Measurements from ENCODE around the gene TMIGD2. TPM values are rescaled to one million over a fixed set of nuclear protein-coding genes. Genes with fewer than 3 reads are reported as not detected.
"Not testable (repeated sequence)": the region's sequence is repeated elsewhere in the genome, so short reads cannot be mapped to it uniquely, and the experiment has no call there.

TMIGD2 gene
- total RNA-seq, 2 donors from 2014 or later, result 1.8 TPM; not detected in 1

DNA sequence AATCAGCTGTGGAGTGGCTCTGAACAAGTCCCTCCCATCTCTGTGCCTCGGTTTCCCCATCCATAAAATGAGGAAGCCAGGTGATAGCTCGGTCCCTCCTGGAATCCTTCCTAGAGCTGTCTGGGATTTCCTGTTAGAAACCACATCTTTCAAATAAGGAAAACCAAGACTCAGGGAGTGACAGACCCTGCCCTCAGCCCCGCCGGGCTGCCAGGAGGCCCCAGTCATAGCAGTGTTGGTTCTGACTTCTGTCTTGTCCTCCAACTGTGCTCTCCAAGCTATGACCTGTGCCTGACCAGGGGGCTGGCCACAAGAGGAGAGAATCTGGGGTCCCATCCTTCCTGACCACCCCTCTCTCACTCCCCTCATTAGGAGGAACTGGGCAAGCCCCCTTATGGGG, 24.2 kb downstream of the TMIGD2 start:
- TF ChIP-seq, protein P1, sequence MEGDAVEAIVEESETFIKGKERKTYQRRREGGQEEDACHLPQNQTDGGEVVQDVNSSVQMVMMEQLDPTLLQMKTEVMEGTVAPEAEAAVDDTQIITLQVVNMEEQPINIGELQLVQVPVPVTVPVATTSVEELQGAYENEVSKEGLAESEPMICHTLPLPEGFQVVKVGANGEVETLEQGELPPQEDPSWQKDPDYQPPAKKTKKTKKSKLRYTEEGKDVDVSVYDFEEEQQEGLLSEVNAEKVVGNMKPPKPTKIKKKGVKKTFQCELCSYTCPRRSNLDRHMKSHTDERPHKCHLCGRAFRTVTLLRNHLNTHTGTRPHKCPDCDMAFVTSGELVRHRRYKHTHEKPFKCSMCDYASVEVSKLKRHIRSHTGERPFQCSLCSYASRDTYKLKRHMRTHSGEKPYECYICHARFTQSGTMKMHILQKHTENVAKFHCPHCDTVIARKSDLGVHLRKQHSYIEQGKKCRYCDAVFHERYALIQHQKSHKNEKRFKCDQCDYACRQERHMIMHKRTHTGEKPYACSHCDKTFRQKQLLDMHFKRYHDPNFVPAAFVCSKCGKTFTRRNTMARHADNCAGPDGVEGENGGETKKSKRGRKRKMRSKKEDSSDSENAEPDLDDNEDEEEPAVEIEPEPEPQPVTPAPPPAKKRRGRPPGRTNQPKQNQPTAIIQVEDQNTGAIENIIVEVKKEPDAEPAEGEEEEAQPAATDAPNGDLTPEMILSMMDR (IDR thresholded peaks at IDR 0.05), result no peak
- DNase-seq (ENCODE audit: low spot score), result no peak
- Histone ChIP-seq H3K4me1 (ENCODE audit: control insufficient read depth in 1 of 2, low read depth in 2 of 2) (peaks cover 0 to 3% of the 10 kb centered on the region in 2 donors), H3K27me3 (replicated peaks; ENCODE audit: insufficient read depth) (peaks cover 13% of the 10 kb centered on the region), H3K27ac (no peak overlapping the region), H3K4me3 (no peak overlapping the region), H3K9me3 (no peaks in the 10 kb centered on the region), H3K36me3 (no peaks in the 10 kb centered on the region)
- ATAC-seq (ENCODE audit: insufficient number of reproducible peaks, low FRiP score, low read depth), result no peak

DNA sequence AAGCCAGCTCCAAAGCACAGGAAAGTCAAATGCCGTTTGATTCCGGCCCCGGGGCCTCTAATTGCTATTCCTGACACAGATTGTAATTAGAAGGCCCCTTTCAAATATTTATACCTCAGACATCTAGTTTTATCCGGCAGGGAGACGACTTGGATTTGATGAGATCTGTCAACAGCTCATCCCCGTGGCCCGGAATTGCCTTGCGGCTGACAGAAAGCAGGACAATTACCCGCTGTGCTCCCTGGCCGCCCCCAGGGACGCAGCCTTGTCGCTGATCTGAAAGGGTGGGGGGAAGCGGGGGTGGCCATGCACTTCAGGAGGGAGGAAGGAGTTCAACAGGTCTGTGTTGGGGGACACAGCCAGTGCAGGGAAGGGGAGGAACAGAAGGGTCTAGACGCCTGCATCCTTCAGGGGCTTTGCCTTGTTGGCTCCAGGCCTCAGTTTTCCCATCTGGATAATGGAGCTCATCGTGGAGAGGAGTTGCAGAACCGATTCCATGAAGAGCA, 24.9 kb downstream of the TMIGD2 start:
- H3K9me3 ChIP-seq, result no peaks in the 10 kb centered on the region
- ATAC-seq (ENCODE audit: insufficient number of reproducible peaks, low FRiP score, low read depth) (no peak), DNase-seq (ENCODE audit: low spot score) (no peak)
- peaks cover 0 to 3% of the 10 kb centered on the region in 2 donors for H3K4me1 ChIP-seq (ENCODE audit: control insufficient read depth in 1 of 2, low read depth in 2 of 2)
- no peak overlapping the region for H3K4me3 ChIP-seq
- peaks cover 13% of the 10 kb centered on the region for H3K27me3 ChIP-seq (replicated peaks; ENCODE audit: insufficient read depth)
- TF ChIP-seq, protein P1 (IDR thresholded peaks at IDR 0.05), result no peak
- H3K36me3 ChIP-seq, result peaks cover under 1% of the 10 kb centered on the region
- H3K27ac ChIP-seq, result no peak overlapping the region

- not testable (repeated sequence) for H3K27ac ChIP-seq; H3K4me3 ChIP-seq; DNase-seq (ENCODE audit: low spot score); H3K4me1 ChIP-seq (ENCODE audit: control insufficient read depth in 1 of 2, low read depth in 2 of 2); H3K27me3 ChIP-seq (replicated peaks; ENCODE audit: insufficient read depth); ATAC-seq (ENCODE audit: insufficient number of reproducible peaks, low FRiP score, low read depth); H3K9me3 ChIP-seq
- H3K36me3 ChIP-seq, result peaks cover 11% of the 10 kb centered on the region
Observed at GRCh38 chr19:4274321-4274686, 27.9 kb downstream of the TMIGD2 start.

GRCh38 chr19:4272894-4273293, 29.3 kb downstream of the TMIGD2 start:
- H3K27ac ChIP-seq, result no peak overlapping the region
- no peaks in the 10 kb centered on the region for H3K9me3 ChIP-seq
- H3K27me3 ChIP-seq (replicated peaks; ENCODE audit: insufficient read depth), result no peaks in the 10 kb centered on the region
- no peaks in the 10 kb centered on the region for H3K4me1 ChIP-seq (ENCODE audit: control insufficient read depth in 1 of 2, low read depth in 2 of 2)
- no peak for ATAC-seq (ENCODE audit: insufficient number of reproducible peaks, low FRiP score, low read depth)
- no peak for DNase-seq (ENCODE audit: low spot score)
- H3K36me3 ChIP-seq, result peaks cover 23% of the 10 kb centered on the region
- no peak overlapping the region for H3K4me3 ChIP-seq
- TF ChIP-seq, protein P1 (IDR thresholded peaks at IDR 0.05), result no peak

DNA sequence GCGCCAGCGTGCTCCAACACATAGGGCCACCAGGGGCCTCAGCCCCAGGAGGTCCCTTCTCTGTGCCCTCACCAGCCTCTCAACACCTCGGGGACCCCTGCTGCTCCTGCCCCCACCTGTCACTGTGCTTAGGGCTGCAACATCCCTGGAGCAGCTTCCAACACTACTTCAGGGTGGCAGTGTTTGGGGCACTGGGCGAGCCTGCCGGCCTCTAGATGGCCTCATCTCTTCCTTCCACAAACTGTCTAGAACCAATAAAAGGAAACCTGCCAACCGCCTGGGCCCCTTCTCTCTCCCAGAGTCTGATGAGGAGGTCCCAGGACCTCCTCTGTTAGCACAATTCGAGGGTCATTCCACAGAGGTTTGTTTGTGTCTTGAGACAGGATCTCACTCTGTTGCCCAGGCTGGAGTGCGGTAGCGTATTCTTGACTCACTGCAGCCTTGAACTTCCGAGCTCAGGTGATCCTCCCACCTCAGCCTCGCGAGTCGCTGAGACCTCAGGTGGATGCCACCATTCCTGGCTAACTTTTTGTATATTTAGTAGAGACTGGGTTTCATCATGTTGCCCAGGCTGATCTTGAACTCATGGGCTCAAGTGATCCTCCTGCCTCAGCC, 33.3 kb downstream of the TMIGD2 start:
- no peaks in the 10 kb centered on the region for H3K9me3 ChIP-seq
- H3K27me3 ChIP-seq (replicated peaks; ENCODE audit: insufficient read depth), result no peaks in the 10 kb centered on the region
- TF ChIP-seq, protein P1 (IDR thresholded peaks at IDR 0.05), result no peak
- H3K4me3 ChIP-seq, result no peak overlapping the region
- DNase-seq (ENCODE audit: low spot score), result no peak
- no peak overlapping the region for H3K27ac ChIP-seq
- H3K4me1 ChIP-seq (ENCODE audit: control insufficient read depth in 1 of 2, low read depth in 2 of 2), result no peaks in the 10 kb centered on the region
- no peak for ATAC-seq (ENCODE audit: insufficient number of reproducible peaks, low FRiP score, low read depth)
- peaks cover 41% of the 10 kb centered on the region for H3K36me3 ChIP-seq

Measured in thoracic aorta (tissue), 2 donors.